ENCODE data around the gene VCL. TPM values are rescaled to one million over a fixed set of nuclear protein-coding genes. Genes with fewer than 3 reads are reported as not detected.

VCL gene
- total and polyA plus RNA-seq, 4 donors = 4.3 to 37.8 (median 17.3) TPM

GRCh38 chr10:74051736-74052342 is 53.9 kb downstream of the VCL start:
- WGBS = 87% methylated on average over 5 of the region's 5 CpGs
- DNase-seq (ENCODE audit: low spot score) = no peak
- H3K27me3 ChIP-seq (ENCODE audit: control insufficient read depth in 4 of 4, insufficient read depth in 4 of 4, low read length in 3 of 4) = no peaks in the 10 kb centered on the region
- H3K36me3 ChIP-seq (ENCODE audit: control insufficient read depth in 4 of 4, insufficient read depth in 3 of 4, low read depth in 1 of 4, low read length in 3 of 4) = no peaks in the 10 kb centered on the region
- no peak overlapping the region for H3K4me3 ChIP-seq (ENCODE audit: low read depth in 1 of 3, low read length in 3 of 3)
- H3K4me1 ChIP-seq (ENCODE audit: control insufficient read depth in 4 of 4, insufficient read depth in 4 of 4, low read length in 3 of 4) = peaks cover 6 to 26% (median 10%) of the 10 kb centered on the region in 4 donors
- H3K27ac ChIP-seq (ENCODE audit: low read depth in 1 of 2, low read length in 2 of 2) = no peak overlapping the region
- no peak overlapping the region for H3K9ac ChIP-seq (ENCODE audit: low read depth in 1 of 2, low read length in 2 of 2)
- H3K9me3 ChIP-seq (ENCODE audit: control insufficient read depth in 4 of 4, low read length in 3 of 4) = no peaks in the 10 kb centered on the region
- TF ChIP-seq ATF3 (IDR thresholded peaks at IDR 0.05) = no peak
- no peak for TF ChIP-seq JUND (IDR thresholded peaks at IDR 0.05)
- no peak for TF ChIP-seq FOXA1 (IDR thresholded peaks at IDR 0.05)
- TF ChIP-seq CTCF (IDR thresholded peaks at IDR 0.05; ENCODE audit: low read depth, low read length, missing input control) = no peak
- TF ChIP-seq GABPA (IDR thresholded peaks at IDR 0.05 in 1 of 2, conservative IDR thresholded peaks at IDR 0.05 in 1 of 2) = no peak
- TF ChIP-seq YY1 (IDR thresholded peaks at IDR 0.05) = no peak
- TF ChIP-seq SP1 (IDR thresholded peaks at IDR 0.05) = no peak
- no peak for TF ChIP-seq MAX (IDR thresholded peaks at IDR 0.05)
- no peak for TF ChIP-seq HNF4A (conservative IDR thresholded peaks at IDR 0.05)

GRCh38 chr10:74052994-74053393 is 55.1 kb downstream of the VCL start:
- DNase-seq (ENCODE audit: low spot score) = no peak
- WGBS = 86% methylated on average over 1 of the region's 1 CpG

More at GRCh38 chr10:74052994-74053393, 55.1 kb downstream of the VCL start:
- Histone ChIP-seq H3K4me3 (ENCODE audit: low read depth in 1 of 3, low read length in 3 of 3) (no peak overlapping the region), H3K27ac (ENCODE audit: low read depth in 1 of 2, low read length in 2 of 2) (no peak overlapping the region), H3K4me1 (ENCODE audit: control insufficient read depth in 4 of 4, insufficient read depth in 4 of 4, low read length in 3 of 4) (peaks cover 5 to 22% (median 9%) of the 10 kb centered on the region in 4 donors), H3K9ac (ENCODE audit: low read depth in 1 of 2, low read length in 2 of 2) (no peak overlapping the region), H3K36me3 (ENCODE audit: control insufficient read depth in 4 of 4, insufficient read depth in 3 of 4, low read depth in 1 of 4, low read length in 3 of 4) (no peaks in the 10 kb centered on the region), H3K9me3 (ENCODE audit: control insufficient read depth in 4 of 4, low read length in 3 of 4) (no peaks in the 10 kb centered on the region), H3K27me3 (ENCODE audit: control insufficient read depth in 4 of 4, insufficient read depth in 4 of 4, low read length in 3 of 4) (no peaks in the 10 kb centered on the region)
- no peak for TF ChIP-seq HNF4A (conservative IDR thresholded peaks at IDR 0.05)
- no peak for TF ChIP-seq RAD21 (IDR thresholded peaks at IDR 0.05)
- TF ChIP-seq NR2F2 (IDR thresholded peaks at IDR 0.05) = no peak
- no peak for TF ChIP-seq FOXA2 (IDR thresholded peaks at IDR 0.05)
- TF ChIP-seq ZBTB33 (IDR thresholded peaks at IDR 0.05) = no peak
- TF ChIP-seq JUND (IDR thresholded peaks at IDR 0.05) = no peak
- TF ChIP-seq REST (IDR thresholded peaks at IDR 0.05) = no peak
- no peak for TF ChIP-seq ATF3 (IDR thresholded peaks at IDR 0.05)
- TF ChIP-seq RXRA (IDR thresholded peaks at IDR 0.05) = no peak
- TF ChIP-seq FOXA1 (IDR thresholded peaks at IDR 0.05) = no peak
- no peak for TF ChIP-seq HNF4G (IDR thresholded peaks at IDR 0.05)
- TF ChIP-seq YY1 (IDR thresholded peaks at IDR 0.05) = no peak
- TF ChIP-seq CTCF (IDR thresholded peaks at IDR 0.05; ENCODE audit: low read depth, low read length, missing input control) = no peak
